ENCODE data around the gene FAM209A. TPM values are rescaled to one million over a fixed set of nuclear protein-coding genes. Genes with fewer than 3 reads are reported as not detected.

Gene FAM209A
- total and polyA plus RNA-seq, 7 donors = 0.45 to 1.4 TPM; not detected in 5

DNA sequence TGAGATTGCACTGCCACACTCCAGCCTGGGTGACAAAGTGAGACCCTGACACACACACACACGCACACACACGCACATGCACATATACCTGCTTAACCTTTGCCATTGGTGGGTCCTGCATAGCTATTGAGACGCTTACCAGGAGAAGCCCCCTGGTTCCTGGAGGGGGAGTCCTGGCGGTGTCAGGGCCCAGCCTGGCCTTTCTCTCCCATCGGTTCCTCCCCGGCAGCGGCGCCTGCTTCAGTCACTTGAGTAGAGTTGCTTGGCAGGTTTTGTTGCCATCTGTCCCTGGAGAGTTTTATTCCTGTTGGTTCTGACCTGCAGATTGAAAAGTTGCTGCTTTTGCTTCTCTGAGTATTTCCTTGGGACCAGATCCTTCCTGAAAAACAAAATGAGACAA lies 20.6 kb upstream of the FAM209A start:
- H3K27ac ChIP-seq = no peak overlapping the region
- no peak overlapping the region for H3K4me3 ChIP-seq
- DNase-seq = no peak
- intact Hi-C loops (cut with DNase I) = no loop called here
- H3K36me3 ChIP-seq = no peaks in the 10 kb centered on the region
- H3K27me3 ChIP-seq = no peaks in the 10 kb centered on the region
- no peak for TF ChIP-seq EP300 (IDR thresholded peaks at IDR 0.05)
- no peak for TF ChIP-seq CTCF (IDR thresholded peaks at IDR 0.05)
- no peak for TF ChIP-seq POLR2A (IDR thresholded peaks at IDR 0.05)
- TF ChIP-seq POLR2AphosphoS5 (IDR thresholded peaks at IDR 0.05) = no peak
- H3K4me1 ChIP-seq = no peaks in the 10 kb centered on the region
- no peaks in the 10 kb centered on the region for H3K9me3 ChIP-seq
- WGBS, 2 donors = 97% methylated on average over 8 of the region's 8 CpGs

DNA sequence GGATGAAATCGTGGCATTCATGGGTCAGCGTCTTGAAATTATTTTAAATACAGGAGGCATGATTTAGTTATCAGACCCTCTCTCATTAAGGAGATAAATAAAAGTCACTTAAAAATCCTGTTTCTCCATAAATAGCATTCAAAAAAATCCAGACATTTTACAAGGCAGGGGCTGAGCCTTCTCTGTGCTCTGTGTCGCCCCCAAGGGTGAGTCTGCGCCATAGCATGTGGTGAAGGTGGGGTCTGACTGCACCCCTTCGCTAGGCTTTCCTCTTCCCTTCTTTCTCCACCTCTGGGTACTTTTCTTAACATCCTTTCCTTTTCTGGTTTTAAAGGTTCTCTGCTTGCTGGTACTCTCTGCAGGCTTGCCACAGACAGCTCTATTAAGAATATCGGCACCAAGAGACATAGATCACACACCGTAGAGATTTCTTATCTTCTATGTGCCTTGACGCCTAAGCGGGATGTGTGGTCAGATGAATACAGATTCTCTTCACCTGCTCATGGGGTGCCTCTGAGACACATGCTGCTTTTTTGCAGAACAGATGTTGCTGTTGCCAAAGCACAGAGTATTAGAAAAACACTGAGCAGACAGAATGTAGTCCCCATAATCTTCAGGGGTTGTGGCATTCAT lies 20.1 kb upstream of the FAM209A start:
- 88 to 94% methylated on average over 9 of the region's 9 CpGs for WGBS, 2 donors
- no peaks in the 10 kb centered on the region for H3K9me3 ChIP-seq
- H3K27ac ChIP-seq = no peak overlapping the region
- no peak for DNase-seq
- H3K4me1 ChIP-seq = no peaks in the 10 kb centered on the region
- H3K36me3 ChIP-seq = no peaks in the 10 kb centered on the region
- no peaks in the 10 kb centered on the region for H3K27me3 ChIP-seq
- TF ChIP-seq EP300 (IDR thresholded peaks at IDR 0.05) (no peak), CTCF (IDR thresholded peaks at IDR 0.05) (no peak), POLR2AphosphoS5 (IDR thresholded peaks at IDR 0.05) (no peak), POLR2A (IDR thresholded peaks at IDR 0.05) (no peak)
- no peak overlapping the region for H3K4me3 ChIP-seq
- intact Hi-C loops (cut with DNase I) = no loop called here

GRCh38 chr20:56506103-56506502 lies 18.4 kb upstream of the FAM209A start:
- no peaks in the 10 kb centered on the region for H3K4me1 ChIP-seq
- H3K27ac ChIP-seq = no peak overlapping the region
- TF ChIP-seq POLR2A (IDR thresholded peaks at IDR 0.05) (no peak), CTCF (IDR thresholded peaks at IDR 0.05) (no peak), POLR2AphosphoS5 (IDR thresholded peaks at IDR 0.05) (no peak)
- DNase-seq = no peak
- H3K4me3 ChIP-seq = no peak overlapping the region
- no peaks in the 10 kb centered on the region for H3K36me3 ChIP-seq
- WGBS, 2 donors = 65 to 79% methylated on average over 3 of the region's 3 CpGs
- intact Hi-C loops (cut with DNase I) = no loop called here
- H3K9me3 ChIP-seq = no peaks in the 10 kb centered on the region
- H3K27me3 ChIP-seq = no peaks in the 10 kb centered on the region

- peaks cover 0 to 36% (median 23%) of the 10 kb centered on the region in 4 donors for H3K4me1 ChIP-seq
- no peak overlapping the region for H3K4me3 ChIP-seq
- H3K36me3 ChIP-seq = peaks cover 0 to 15% (median 7%) of the 10 kb centered on the region in 4 donors
- no peaks in the 10 kb centered on the region for H3K27me3 ChIP-seq
- WGBS, 2 donors = 96 to 97% methylated on average over 10 of the region's 10 CpGs
- H3K27ac ChIP-seq = no peak overlapping the region
- DNase-seq = no peak
- H3K9me3 ChIP-seq = no peaks in the 10 kb centered on the region
- TF ChIP-seq POLR2A (IDR thresholded peaks at IDR 0.05) (no peak), EP300 (IDR thresholded peaks at IDR 0.05) (no peak), CTCF (IDR thresholded peaks at IDR 0.05) (no peak), POLR2AphosphoS5 (IDR thresholded peaks at IDR 0.05) (no peak)
- intact Hi-C loops (cut with DNase I) = no loop called here
Observed at GRCh38 chr20:56511926-56512325, 12.6 kb upstream of the FAM209A start.

Data from sigmoid colon (tissue), 7 donors.